Measurements from ENCODE around the gene MYH9.

- TF ChIP-seq CTCF (IDR thresholded peaks at IDR 0.05; ENCODE audit: insufficient read depth, low read length, poor library complexity, severe bottlenecking) (no peak), EZH2phosphoT487 (conservative IDR thresholded peaks at IDR 0.05; ENCODE audit: low read length) (no peak)
Measured at GRCh38 chr22:36298118-36298517, 89.6 kb downstream of the MYH9 start.

Measured in SU-DHL-6 (cell line).